GM21515 (cell line): ENCODE results near the gene EGFL7.

Experiments used
- ATAC-seq: cut with Tn5 transposase; IDR thresholded peaks from one replicate; pipeline ENCODE4 v1.9.1; 2021; ENCODE audit not compliant: unreplicated experiment

The EGFL7 gene

DNA sequence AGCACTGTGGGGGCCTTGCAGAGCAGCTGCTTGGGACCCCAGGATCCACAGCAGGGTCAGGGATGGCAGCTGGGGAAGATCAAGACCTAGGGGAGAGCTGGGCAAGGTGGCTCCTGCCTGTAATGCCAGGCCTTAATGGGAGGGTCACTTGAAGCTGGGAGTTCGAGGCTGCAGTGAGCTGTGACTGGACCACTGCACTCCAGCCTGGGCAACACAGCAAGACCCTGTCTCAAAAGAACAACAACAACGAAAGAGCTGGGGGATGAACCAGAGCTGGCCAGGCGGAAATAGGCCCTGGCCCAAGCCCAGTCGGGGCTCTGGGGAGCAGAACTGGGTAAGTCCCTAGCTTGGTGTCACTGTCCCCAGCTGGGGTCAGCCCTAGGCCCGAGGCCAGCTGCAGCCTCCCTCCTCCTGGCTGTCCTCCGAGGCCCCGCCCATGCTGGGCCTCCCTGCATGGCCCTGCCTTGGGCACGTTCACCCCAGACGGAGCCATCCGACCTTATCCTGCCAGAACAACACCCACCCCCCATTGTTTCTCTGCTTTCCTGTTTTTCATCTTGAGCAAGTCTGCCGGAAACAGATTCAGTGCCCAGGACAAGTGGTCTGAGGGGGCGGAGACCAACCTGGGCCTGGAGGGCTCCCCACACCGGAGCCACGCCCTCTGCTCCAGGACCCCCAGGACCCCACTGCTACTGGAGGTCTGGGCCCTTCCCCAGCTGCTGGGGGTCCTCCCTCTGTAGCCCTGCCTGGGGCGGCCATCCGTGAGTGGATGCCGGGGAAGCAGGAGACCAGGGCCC is 51.6 kb downstream of the EGFL7 start:
- no peak for ATAC-seq

DNA sequence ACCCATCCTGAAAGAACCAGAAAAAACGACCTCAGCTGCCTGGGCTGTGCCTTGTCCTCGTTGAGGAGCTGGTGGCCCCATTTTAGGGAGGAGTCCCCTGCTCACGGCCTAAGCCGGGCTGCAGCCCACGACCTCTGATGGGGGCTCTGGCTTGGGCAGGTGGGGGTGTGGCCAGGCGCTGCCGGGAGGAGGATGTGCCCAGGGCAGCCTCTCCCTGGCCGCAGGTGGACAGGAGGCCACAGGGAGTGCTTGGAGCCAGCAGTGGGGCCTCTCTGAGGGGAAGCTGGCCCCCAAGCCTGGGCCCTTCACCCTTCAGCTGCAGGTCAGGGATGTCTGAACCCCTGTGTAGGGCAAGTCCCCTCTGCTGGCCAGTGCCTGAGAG is 52.2 kb downstream of the EGFL7 start:
- ATAC-seq: no peak

DNA sequence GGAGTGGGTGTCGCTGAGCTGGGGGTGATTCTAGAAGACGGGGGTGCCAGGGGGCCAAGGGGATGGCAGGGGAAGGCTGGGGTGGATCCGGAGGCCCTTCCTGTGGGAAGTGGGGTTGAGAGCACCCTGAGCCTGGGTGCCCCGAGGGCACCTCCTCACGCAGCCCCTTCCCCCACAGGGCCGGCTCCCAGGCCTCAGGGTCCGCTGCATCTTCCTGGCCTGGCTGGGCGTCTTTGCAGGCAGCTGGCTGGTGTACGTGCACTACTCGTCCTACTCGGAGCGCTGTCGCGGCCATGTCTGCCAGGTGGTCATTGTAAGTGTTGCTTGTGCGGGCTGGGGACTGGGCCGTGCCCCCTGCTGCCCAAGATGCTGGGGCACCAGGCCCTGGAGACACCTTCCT is 54.7 kb downstream of the EGFL7 start:
- ATAC-seq: no peak

DNA sequence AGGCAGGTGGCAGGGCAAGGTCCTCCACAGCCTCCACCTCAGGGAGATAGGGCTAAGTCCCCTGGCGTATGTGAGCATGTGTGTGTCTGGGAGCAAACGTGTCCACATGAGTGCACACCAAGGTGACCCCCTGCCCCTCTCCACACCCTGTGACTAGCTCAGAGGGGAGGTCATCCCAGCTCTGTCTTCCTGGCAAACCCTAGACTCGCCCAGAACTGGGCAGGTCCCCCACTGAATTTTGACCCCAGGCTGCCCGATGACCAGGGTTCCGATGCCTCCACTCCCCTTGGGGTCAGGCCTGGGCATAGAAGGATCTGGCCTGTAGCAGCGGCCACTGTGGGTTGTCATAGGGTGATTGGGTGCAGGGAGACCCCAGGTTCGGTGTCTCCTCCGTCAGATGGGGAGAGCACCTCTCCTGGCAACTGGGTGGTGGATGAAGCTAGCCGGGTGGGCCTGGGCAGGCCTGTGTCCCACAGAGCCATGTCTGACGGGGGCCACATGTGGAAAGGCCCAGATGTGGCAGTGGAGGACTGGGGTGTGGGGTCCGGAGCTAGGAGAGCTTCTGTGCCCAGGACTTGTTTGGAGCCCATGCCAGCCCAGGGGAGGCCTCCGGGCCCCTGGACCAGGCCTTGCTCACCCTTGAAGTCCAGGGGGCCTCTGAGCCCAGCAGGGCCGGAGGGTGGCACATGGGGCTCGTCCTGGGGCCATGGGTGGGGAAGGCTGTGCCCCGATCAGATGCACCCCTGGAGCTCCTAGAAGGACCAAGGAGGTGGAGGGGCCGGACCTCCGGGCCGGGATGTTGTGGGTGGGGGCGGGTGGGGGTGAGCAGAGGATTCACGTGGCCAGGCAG is 55.9 kb downstream of the EGFL7 start:
- ATAC-seq: no peak

DNA sequence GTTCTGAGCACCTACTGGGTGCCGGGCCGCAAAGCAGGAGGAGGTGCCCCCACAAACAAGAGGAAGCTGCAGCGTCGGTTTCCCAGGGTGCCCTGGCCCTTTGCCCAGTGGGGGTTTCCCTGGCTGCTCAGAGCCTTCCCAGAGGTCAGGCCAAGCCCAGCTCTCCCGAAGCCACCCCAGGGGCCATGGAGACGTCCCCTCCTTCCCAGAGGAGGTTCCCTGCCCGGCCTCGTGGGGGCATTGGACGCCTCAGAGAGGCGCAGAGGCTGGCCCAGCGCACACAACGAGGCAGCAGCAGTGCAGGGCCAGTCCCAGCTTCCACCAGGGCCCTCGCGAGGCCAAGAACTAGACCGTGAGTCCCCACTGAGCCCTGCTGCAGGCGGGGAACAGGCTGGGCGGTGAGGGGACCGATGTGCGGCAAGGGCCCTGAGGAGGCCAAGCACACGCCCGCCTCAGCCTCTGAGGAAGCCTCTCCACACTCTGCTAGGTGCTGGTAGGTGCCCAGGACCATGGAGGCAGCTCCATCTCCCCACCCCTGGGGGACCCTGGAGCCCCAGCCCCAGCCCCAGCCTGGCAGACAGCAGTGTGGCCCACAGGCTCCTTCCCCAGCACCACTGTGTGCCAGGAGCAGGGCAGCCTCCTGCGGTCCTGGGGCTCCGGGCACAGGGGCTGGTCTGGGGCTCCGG is 56.6 kb downstream of the EGFL7 start:
- ATAC-seq: no peak

DNA sequence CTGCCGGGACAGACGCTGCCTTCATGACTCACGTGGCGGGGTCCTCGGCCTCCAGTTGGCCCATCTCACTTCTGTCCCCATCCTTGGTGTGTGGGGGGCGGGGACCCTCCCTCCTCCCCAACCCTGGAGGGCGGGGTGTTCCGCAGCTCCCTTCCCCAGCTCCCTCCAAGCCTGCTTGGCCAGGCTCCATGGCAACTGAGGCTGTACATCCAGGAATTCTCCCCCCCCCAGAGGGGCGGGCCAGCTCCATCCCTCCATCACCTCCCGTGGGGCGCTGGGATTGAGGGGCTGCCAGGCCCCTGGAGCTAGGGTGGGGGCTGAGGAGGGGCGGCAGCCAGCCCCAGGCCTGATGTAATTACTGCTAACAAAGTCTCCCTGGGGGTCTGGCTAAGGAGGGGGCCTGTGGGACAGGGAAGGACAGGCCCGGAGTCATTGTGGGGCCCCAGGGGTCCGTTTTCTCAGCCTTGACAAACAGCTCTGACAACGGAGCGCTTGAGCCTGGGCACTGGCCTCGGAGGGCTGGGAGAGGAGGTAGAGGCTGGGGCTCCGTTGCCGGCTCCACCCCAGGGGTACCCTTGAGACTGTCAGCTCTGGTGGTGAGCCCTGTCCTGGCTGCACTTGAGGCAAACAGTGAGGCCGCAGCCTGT is 57.7 kb downstream of the EGFL7 start:
- no peak for ATAC-seq

DNA sequence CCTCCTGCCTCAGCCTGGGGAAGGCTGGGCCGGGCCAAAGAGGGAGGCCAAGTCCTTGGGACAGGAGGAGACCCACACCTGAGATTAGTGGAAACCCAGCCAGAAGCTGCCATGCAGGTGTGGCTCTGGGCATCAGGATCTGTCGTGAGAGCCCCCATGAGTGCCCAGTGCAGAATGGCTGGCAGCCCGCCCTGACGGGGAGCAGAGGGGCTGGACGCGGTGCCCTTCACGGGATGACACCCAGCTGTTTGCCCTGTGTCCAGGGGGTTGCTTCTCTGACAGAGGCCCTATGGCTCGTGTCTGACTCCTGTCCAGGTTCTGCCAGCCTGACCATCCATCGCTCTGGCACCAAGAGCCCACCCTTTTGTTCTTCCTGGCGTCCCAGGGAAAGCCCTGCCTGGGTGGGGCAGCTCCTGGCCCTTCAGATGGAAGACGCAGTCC is 58.2 kb downstream of the EGFL7 start:
- ATAC-seq: no peak

DNA sequence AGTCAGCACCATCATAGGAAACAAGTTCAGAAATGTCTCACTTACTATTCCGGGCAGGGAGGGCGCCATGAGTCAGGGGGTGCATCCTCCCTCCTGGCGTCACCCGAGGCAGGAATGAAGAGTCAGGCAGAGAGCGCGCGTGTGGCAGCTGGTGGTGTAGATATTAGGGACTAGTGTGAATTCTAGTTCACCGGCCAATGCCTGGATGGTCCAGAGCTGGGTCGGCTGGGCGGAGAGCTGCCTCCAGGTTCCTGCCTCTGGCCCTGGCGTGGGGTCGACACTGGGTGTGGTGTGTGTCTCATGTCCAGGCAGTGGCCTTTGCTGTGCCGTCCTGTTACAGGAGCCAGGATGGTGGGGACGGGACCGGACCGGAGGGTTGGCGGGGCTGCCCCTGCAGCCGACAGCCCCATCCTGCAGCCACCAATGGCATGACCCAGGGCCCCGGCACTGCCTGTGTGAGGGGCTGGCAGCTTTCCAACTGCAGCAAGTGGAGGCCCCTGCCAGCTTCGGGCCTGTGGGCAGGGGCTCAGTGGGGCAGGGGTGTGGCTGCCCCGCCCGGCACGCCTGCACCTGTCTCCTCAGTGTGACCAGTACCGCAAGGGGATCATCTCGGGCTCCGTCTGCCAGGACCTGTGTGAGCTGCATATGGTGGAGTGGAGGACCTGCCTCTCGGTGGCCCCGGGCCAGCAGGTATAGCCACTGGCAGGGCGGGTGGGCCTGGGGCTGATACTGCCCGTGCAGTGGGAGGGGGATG is 58.8 kb downstream of the EGFL7 start:
- no peak for ATAC-seq
